Esophagus mucosa (tissue), 1 donor: Measurements from ENCODE around the gene PNPLA1. TPM values are rescaled to one million over a fixed set of nuclear protein-coding genes. Genes with fewer than 3 reads are reported as not detected.
A peak's percentile ranks its signal among the peaks of the same experiment; 100 is the strongest.

Experiments
- ATAC-seq: fragments of 200-7000 bp; cut with Tn5 transposase; one replicate; pipeline ENCODE4 v1.9.1; 2020
- total RNA-seq: library from RNA; stranded (reverse); gene quantifications from one replicate; pipeline ENCODE4 v1.2.4, GENCODE V29; 2023
- donor health status: DM: yes; HTN: yes; CAD: no.

The PNPLA1 gene
- total RNA-seq, 1 donor from 2014 or later: 0.20 TPM

- ATAC-seq: no peak
Observed at GRCh38 chr6:36247693-36248092, 22.2 kb upstream of the PNPLA1 start.

DNA sequence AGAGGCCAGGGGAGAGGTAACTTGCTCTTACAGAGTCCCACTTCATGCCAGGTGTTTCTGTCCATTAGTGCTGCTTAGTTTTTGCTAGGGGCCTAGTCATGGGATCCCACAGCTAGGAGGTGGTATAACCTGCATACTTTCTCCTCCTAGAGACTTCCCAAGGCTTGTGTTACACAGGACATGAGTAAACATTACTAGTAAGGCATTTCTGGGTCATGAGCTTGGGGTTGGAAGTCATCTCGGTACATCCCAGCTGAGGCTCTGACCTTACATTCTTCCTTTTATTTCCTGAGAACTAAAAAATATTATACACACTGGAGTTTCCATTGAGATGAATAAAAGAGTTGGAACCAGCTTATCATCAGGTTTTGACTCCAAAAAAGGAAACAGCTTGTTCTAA, 20.9 kb upstream of the PNPLA1 start:
- ATAC-seq: peak; percentile 6

DNA sequence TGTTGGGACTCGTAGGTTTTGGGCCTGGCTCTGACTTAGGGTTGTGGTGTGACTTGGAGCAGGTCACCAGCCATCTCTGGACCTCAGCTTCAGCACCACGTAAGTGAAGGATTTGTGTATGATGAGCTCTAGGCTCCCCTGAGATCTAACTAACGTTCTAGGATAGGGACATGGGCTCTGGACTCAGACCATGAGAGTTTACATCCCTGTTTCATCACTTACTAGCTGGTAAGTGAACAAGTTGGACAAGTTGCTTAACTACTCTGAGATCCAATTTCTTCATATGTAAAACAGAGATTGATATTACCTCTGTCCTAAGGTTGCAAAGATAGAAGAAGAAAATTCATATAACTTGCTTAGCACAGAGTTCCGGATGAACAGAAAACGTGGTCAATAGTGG, 20.3 kb upstream of the PNPLA1 start:
- ATAC-seq: no peak

DNA sequence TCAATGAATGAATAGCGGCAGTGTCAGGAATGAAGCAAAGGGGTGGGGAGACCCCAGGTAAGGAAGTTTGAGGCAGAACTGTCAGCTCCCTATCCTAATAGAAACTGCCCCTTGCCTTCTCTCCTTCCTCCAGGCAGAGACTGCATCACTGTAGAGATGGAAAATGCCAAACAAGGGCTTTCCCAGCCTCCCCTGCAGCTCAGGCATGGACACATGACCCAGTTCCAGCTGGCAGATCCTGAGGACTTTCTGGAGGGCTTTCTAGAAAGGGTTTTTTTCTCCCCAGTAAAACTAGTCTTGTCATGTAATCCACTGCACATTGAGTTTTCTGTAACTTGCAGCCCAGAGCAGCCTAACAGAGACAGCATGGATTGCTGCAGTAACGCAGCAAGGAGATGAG, 17.9 kb upstream of the PNPLA1 start:
- no peak for ATAC-seq

DNA sequence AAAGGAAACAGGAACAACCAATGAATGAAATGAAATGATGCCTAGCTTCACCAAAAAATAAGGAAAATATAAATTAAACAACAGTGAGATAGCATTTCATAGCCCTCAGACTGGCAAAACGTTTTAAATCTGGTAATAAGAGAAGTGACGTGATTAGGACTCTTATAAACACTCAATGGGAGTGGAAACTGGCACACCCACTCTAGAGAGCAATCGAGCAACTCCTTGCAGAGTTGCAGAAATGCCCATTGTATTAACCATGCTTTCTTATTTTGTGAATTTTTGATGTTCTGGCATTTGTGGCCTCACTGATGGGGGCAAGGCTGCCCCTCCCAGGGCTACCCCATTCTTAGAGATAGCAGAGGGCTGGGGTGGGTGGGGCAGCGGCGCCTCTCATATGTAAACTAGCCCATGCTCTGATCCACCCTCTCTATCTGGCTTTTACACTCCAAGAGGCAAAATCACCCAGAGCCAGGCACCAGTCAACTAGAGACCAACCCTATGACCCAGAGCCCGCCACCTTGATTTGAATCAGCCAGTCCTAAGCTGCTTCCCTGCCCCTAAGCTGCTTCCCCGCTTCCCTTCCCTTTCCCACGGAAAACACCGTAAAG, 6.4 kb upstream of the PNPLA1 start:
- no peak for ATAC-seq

GRCh38 chr6:36265744-36266143, 4.1 kb upstream of the PNPLA1 start:
- no peak for ATAC-seq

- ATAC-seq: no peak
Observed at GRCh38 chr6:36266913-36267644, 2.8 kb upstream of the PNPLA1 start.

- peak; percentile 77 for ATAC-seq
Observed at GRCh38 chr6:36267731-36268477, 2.0 kb upstream of the PNPLA1 start.

DNA sequence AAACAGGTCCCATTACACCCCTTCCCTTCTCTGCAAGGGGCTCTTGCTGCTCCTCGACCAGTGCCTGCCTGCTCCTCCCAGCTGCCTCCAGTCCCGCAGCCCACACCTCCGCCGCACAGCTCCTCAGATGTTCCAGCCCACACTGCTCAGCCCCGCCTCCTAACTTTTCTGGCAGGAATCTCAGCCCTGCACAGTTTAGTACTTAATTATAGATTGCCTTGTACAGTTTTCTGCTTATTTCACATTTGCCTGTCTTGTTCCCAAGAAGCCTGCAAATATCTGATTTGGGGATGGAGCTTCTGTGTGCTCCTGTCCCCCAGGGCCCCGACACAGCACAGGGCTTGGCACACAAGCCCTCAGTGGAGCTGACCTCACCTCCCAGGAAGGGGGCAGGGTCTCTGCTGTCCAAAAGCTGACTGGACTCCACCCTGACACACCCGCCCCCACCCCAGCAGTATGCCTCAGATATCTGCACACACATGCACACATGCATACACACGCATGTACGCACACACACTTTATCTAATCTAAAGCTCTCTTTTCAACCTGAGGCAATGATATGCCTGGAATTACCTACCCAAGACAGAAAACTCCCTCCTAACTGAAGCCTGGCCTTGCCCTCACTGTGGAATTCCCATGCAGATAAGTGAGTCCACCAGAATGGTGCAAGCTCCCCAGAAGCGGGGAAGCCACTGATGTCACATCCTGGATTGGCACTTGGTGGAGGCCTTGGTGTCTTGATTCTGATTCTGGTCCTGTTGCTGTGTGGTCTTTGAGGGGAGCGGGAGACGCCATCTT, 1.2 kb upstream of the PNPLA1 start:
- peak; percentile 30 for ATAC-seq

GRCh38 chr6:36272234-36272633, 2.4 kb downstream of the PNPLA1 start:
- ATAC-seq: no peak

- no peak for ATAC-seq
Observed at GRCh38 chr6:36273067-36273466, 3.2 kb downstream of the PNPLA1 start.

GRCh38 chr6:36273802-36274514, 4.1 kb downstream of the PNPLA1 start:
- no peak for ATAC-seq

DNA sequence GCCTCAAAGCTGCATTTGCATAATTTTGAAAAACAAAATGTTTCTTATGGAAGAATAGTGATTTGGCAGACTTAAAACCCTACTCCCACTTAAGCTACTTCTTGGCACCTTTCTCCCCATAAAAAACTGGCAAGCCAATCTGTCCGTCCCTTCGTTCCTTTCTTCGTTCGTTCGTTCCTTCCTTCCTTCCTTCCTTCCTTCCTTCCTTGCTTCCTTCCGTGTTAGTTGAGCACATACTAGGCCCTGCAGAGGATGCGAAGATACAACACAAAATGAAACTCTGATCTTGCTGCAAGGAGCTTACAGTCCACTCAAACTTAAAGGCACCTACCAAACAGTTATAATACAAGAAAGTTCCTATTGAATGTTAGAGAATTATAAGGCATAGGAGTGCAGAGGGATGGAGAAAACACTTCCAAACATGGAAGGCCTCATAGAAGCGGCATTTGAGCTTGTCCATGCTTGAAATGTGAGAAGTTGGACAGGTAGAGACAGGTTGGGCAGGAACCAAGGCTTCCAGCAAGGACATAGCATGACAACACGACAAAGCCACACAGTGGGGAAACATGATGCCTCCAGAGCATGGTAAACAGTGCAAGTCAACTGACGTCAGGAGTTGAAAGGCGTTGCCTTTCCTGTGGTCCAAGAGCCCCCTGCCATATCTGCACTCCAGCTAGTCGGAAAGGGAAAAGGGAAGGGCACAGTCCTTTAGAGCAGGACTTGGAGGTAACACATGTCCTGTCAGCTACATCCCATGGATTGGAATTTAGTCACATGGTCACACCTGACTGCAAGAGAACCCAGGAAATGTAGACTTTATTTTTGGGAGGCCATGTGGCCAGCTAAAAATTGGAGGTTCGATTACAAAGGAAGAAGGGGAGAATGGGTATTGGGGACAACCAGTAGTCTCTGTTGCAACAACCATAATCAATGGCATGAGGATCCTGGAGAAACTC, 7.0 kb downstream of the PNPLA1 start:
- ATAC-seq: peak; percentile 77

GRCh38 chr6:36277946-36278470, 8.1 kb downstream of the PNPLA1 start:
- no peak for ATAC-seq

- ATAC-seq: no peak
Observed at GRCh38 chr6:36280467-36280866, 10.6 kb downstream of the PNPLA1 start.

DNA sequence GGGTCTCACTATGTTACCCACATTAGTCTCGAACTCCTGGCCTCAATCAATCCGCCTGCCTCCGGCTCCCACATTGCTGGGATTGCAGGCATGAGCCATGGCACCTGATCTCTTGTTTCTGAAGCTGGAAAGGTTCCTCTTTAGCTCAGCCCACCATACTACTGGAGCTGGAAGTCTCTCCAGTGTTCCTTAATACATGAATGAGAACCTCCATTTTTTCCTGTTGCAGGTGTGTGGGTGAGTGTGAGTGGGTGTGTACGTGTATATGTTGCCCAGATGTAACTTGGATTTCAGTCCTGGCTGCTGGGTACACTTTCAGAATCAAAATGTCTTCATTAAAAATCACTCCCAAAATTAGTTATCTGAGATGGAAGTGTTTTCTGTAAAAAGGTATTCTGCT, 11.1 kb downstream of the PNPLA1 start:
- no peak for ATAC-seq

GRCh38 chr6:36283608-36284007, 13.7 kb downstream of the PNPLA1 start:
- no peak for ATAC-seq

GRCh38 chr6:36284359-36284758, 14.5 kb downstream of the PNPLA1 start:
- ATAC-seq: no peak

DNA sequence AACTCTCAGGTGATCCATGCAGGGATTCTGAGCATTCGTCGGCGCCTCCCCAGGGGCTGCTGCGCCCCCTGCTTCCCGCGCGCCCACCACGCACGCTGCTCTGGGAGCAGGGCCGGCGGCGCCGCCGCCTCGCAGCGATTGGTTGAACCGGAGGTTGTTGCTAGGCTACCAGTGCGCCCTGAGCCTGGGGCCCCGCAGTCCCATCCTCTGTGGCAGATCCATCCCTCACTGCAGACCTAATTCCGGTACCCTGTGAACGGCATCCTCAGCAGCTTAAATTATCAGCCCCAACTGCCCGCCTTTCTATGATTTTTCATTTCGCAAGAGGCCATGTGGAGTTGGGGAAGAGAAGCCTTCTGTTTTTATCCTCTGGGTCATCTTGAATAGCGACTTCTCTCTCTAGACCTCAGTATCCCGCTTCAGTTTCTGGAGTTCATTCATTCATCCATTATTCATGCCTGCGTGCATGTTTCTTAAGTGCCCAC, 15.4 kb downstream of the PNPLA1 start:
- no peak for ATAC-seq

GRCh38 chr6:36285797-36286196, 15.9 kb downstream of the PNPLA1 start:
- no peak for ATAC-seq

- ATAC-seq: no peak
Observed at GRCh38 chr6:36286858-36287257, 17.0 kb downstream of the PNPLA1 start.
